Esophagus muscularis mucosa (tissue), 4 donors: ENCODE measurements around the gene BST1. TPM values are rescaled to one million over a fixed set of nuclear protein-coding genes. Genes with fewer than 3 reads are reported as not detected.

Experiments used
- DNase-seq: peaks from one replicate; pipeline ENCODE4 v3.0.0-alpha.2; 2017; ENCODE audit errors: extremely low spot score
- H3K27ac ChIP-seq, 4 donors: fragments of 200-600 bp; sonication (generic); replicated peaks in 1 of 4; 1 replicate in 3 of 4; 2 replicates in 1 of 4; pipeline ENCODE4 v1.5.1; 2016 to 2019; ENCODE audit warnings: mild to moderate bottlenecking in 1 of 4
- H3K27me3 ChIP-seq, 4 donors: fragments of 200-600 bp; sonication (generic); one replicate each; pipeline versions ENCODE4 v1.5.1 to v1.6.0; 2016 to 2019
- H3K36me3 ChIP-seq, 4 donors: fragments of 200-600 bp; sonication (generic); one replicate each; pipeline ENCODE4 v1.5.1; 2016 to 2019
- H3K4me1 ChIP-seq, 4 donors: fragments of 200-600 bp; sonication (generic); one replicate each; pipeline ENCODE4 v1.5.1; 2016 to 2019
- H3K4me3 ChIP-seq, 4 donors: fragments of 200-600 bp; sonication (generic); 1 replicate in 2 of 4; 2 replicates in 2 of 4; pipeline ENCODE4 v1.5.1; 2016 to 2019; ENCODE audit warnings: mild to moderate bottlenecking in 4 of 4, moderate library complexity in 1 of 4
- H3K9me3 ChIP-seq, 4 donors: fragments of 200-600 bp; sonication (generic); 1 replicate in 3 of 4; 2 replicates in 1 of 4; pipeline ENCODE4 v1.5.1; 2016 to 2019
- CTCF ChIP-seq, 3 experiments: fragments of 200-600 bp in 2 of 3; fragments of 450-650 bp in 1 of 3; sonication (generic) in 2 of 3; IDR thresholded peaks; one replicate each; pipeline ENCODE4 v1.5.1; 2017 to 2019; ENCODE audit warnings: antibody characterized with exemption in 3 of 3, mild to moderate bottlenecking in 2 of 3, moderate library complexity in 1 of 3
- EP300 ChIP-seq: sonication (generic); formaldehyde crosslinking; IDR thresholded peaks from one replicate; pipeline ENCODE4 v1.6.1; 2017; ENCODE audit warnings: antibody characterized with exemption
- POLR2A ChIP-seq: fragments of 450-650 bp; IDR thresholded peaks from one replicate; pipeline ENCODE4 v1.6.1; 2017; ENCODE audit warnings: antibody characterized with exemption, moderate library complexity, mild to moderate bottlenecking, low read depth
- POLR2AphosphoS5 ChIP-seq, 2 donors: sonication (generic); formaldehyde crosslinking; IDR thresholded peaks; one replicate each; pipeline ENCODE4 v1.6.1; 2017; ENCODE audit warnings: antibody characterized with exemption in 2 of 2
- WGBS: methylation state at CpG from one replicate; pipeline ENCODE4 v1.1.5; 2018; 5-methylcytosine and 5-hydroxymethylcytosine counted together
- intact Hi-C: fragments of 100-400 bp; cut with DNase I; formaldehyde crosslinking; loops from one replicate; pipeline ENCODE4 v1.15.1; 2023
- total RNA-seq, 4 donors: library from RNA; depleted of rRNA; stranded (reverse); fragments of >200 nt; gene quantifications; one replicate each; pipeline versions ENCODE4 v1.1.0 to v1.2.1, GENCODE V29; 2016

BST1 gene
- total RNA-seq, 4 donors from 2014 or later = 2.5 to 6.0 (median 4.3) TPM

- no peak for DNase-seq
- H3K4me1 ChIP-seq = peaks cover 4 to 36% (median 19%) of the 10 kb centered on the region in 4 donors
- no peaks in the 10 kb centered on the region for H3K27me3 ChIP-seq
- H3K36me3 ChIP-seq = no peaks in the 10 kb centered on the region
- intact Hi-C loops = no loop called here
- H3K4me3 ChIP-seq = no peak overlapping the region
- WGBS = 63% methylated on average over 8 of the region's 8 CpGs
- TF ChIP-seq CTCF (IDR thresholded peaks at IDR 0.05) = no peak
- no peak overlapping the region for H3K27ac ChIP-seq
- H3K9me3 ChIP-seq = no peaks in the 10 kb centered on the region
Observed at GRCh38 chr4:15714646-15715435, 12.0 kb downstream of the BST1 start.

GRCh38 chr4:15716115-15716514 lies 13.2 kb downstream of the BST1 start:
- DNase-seq = no peak
- Histone ChIP-seq H3K36me3 (no peaks in the 10 kb centered on the region), H3K4me1 (peaks cover 4 to 36% (median 19%) of the 10 kb centered on the region in 4 donors), H3K9me3 (no peaks in the 10 kb centered on the region), H3K27me3 (no peaks in the 10 kb centered on the region), H3K27ac (no peak overlapping the region), H3K4me3 (no peak overlapping the region)
- no peak for TF ChIP-seq POLR2A
- no peak for TF ChIP-seq CTCF (IDR thresholded peaks at IDR 0.05)
- no peak for TF ChIP-seq POLR2AphosphoS5 (IDR thresholded peaks at IDR 0.05)
- TF ChIP-seq EP300 = no peak
- 84% methylated on average over 3 of the region's 3 CpGs for WGBS
- intact Hi-C loops = no loop called here

- TF ChIP-seq POLR2A (no peak), POLR2AphosphoS5 (IDR thresholded peaks at IDR 0.05) (no peak), EP300 (no peak), CTCF (IDR thresholded peaks at IDR 0.05) (no peak)
- no peaks in the 10 kb centered on the region for H3K36me3 ChIP-seq
- no peaks in the 10 kb centered on the region for H3K9me3 ChIP-seq
- H3K27me3 ChIP-seq = no peaks in the 10 kb centered on the region
- no peak overlapping the region for H3K4me3 ChIP-seq
- H3K27ac ChIP-seq = peak overlapping the region in 1 of 4 donors; percentile 26
- DNase-seq = no peak
- intact Hi-C loops = no loop called here
- WGBS = 72% methylated on average over 6 of the region's 6 CpGs
- H3K4me1 ChIP-seq = peaks cover 4 to 36% (median 19%) of the 10 kb centered on the region in 4 donors
Observed at GRCh38 chr4:15717086-15717485, 14.2 kb downstream of the BST1 start.

GRCh38 chr4:15717657-15718416 lies 15.0 kb downstream of the BST1 start:
- H3K9me3 ChIP-seq = no peaks in the 10 kb centered on the region
- no peak for DNase-seq
- H3K27me3 ChIP-seq = no peaks in the 10 kb centered on the region
- H3K4me3 ChIP-seq = no peak overlapping the region
- TF ChIP-seq EP300 (no peak), POLR2AphosphoS5 (IDR thresholded peaks at IDR 0.05) (no peak), POLR2A (no peak), CTCF (IDR thresholded peaks at IDR 0.05) (no peak)
- WGBS = 45% methylated on average over 3 of the region's 3 CpGs
- H3K36me3 ChIP-seq = no peaks in the 10 kb centered on the region
- H3K27ac ChIP-seq = peak overlapping the region in 2 of 4 donors; percentile 23 to 26
- intact Hi-C loops = no loop called here
- peaks cover 4 to 36% (median 19%) of the 10 kb centered on the region in 4 donors for H3K4me1 ChIP-seq
